GM18870 (cell line): Measurements from ENCODE around the gene KCNH2.

Source experiments
- ATAC-seq: cut with Tn5 transposase; IDR thresholded peaks from one replicate; pipeline ENCODE4 v1.9.1; 2021; ENCODE audit warnings: moderate library complexity; ENCODE audit not compliant: unreplicated experiment

KCNH2 gene

GRCh38 chr7:150976529-150977381 is 1.4 kb downstream of the KCNH2 start:
- no peak for ATAC-seq

DNA sequence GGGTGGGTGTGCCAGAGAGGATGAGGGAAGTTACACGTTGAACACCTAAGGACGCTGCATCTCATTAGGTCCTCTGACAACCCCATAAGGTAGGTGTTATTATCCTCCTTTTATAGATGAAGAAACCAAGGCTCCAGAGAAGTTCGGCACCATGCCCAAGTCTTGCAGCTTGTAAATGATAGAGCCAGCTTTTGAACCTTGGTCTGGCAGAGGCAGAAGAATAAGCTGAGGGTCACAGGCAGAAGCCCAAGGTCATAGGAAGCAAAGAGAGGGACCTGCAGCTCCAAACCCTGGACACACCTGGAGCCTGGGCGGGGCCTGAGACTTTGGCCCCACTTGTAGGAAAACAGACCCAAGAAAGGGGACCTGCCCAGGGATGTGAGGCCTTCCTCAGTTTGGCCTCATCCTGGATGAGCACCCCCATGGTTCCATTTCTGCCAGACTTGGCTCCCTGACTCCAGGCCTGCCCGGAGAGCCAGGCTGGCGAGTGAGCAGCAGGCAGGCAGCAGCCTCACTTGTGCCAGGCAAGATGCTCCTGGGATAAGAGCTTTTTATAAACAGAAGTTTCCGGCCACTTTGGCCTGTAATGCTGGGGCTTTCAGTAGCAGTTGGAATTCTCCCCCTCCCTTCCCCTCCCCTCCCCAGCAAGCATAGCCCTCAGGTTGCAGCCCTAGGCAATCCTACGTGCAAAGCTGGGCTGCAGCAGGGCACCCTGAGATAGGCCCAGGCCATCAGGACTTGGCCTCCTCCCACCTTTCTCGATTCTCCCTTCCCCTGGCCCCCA is 2.4 kb downstream of the KCNH2 start:
- ATAC-seq: no peak

- no peak for ATAC-seq
Observed at GRCh38 chr7:150974468-150975391, 3.4 kb downstream of the KCNH2 start.

DNA sequence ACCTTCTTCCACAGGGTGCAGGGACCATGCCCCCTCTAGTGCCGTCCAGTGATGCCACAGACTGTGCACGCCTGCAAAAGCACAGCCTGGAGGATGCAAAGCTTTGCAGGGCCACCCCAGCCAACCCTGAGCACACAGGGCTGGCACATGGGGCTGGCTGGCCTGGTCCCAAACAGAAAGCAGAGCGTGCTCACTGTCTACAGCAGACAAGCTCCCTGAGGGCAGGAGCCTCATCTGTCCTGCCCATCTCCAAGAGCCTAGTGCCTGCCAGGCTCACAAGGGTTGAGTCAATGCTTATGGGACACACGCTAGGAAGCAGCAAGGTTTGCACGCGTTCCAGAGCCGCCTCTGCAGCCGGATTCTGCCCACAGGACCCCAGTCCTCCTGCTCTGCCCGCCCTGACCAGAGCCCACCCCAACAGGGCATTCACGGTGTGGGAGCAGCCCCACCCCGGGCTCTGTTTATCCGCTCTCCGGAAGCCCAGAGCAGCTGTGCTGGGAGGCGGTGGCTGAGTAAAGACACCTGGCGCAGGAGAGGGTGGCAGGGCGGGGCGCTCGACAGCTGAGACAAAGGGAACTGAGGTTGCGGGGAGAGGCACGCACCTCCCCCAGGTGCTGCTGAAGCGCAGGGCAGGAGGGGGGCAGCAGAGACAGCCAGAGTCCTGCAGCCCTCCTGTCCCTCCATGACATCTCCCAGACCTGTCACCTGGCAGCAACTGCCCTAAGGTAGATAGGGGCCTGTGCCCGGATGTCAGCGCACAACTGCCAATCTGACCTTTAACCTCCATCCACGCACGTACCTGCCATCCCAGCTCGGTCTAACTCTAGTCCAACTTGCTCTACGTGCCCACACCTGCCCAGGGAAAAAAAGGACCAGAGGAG is 4.3 kb downstream of the KCNH2 start:
- ATAC-seq: no peak

- no peak for ATAC-seq
Observed at GRCh38 chr7:150972741-150973140, 5.4 kb downstream of the KCNH2 start.

GRCh38 chr7:150972023-150972468 is 6.1 kb downstream of the KCNH2 start:
- ATAC-seq: no peak

DNA sequence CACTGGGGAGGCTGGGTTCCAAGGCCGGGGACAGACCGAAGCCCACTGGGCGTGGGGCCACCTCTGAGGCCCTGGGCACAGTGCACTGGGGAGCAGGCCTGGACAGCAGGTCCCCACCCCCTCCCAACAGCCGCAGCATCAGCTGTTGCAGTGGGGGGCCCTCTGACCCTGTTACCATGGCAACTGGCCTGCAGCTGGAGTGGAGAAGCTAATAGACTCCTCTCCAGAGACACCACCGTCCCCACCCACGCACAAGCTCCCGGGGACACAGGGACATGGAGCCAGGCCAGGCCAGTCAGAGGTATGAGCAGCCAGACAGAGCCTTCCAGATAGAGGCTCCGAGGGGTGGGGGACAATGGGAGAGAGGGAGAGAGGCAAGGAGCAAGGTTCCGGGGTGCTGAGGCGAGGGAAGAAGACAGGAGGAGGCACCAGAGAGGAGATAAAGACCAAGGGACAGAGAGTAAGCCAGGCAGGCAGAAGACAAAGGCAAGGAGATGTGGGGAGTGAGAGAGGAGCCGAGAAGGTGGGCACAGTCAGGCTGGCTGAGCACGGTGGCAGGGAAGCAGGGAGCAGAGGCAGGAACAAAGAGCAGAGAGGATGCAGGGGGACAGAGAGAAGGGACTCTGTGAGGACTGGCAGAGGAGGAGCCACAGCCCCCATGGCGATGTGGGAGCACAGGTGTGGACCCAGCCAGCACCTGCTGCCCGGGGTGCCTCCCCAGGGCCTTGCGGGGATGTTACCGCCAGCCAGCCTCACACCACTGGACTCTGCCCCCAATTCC is 6.7 kb downstream of the KCNH2 start:
- no peak for ATAC-seq

DNA sequence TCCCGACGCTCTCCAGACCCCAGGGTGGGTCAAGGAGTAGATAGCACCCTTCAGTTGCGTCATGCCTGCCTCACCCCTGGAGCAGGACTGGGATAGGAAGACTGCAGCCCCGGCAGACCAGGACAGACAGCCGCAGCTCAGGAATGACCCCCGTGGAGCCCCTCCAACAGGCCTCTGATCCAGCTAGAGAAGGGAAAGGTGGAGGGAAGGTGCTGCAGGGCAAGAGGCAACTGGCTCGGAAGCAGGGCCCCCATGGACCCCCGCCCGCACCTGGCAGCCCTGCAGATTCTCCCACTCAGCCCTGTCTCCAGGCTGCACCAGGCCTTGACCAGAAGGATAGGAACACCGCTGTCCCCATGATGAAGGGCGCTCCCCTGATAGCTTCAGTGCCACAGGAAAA is 7.7 kb downstream of the KCNH2 start:
- no peak for ATAC-seq

DNA sequence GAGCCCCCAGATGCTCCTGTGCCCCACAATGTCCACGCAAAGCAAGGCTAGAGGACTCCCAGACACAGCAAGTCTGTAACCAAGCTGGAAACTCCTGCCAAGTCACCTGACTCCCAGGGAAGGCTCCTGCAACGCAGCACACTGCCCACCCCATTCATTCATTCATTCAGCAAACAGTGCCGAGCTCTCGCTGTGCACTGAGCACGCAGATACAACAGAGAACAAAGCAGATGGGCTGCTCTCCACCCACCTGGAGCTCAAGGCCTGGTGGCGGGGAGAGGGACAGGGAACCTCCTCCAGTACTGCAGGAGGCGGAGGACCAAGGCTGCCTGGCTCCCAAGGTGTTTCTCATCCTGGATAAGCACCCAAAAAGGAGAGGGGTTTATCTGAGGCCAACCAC is 8.6 kb downstream of the KCNH2 start:
- no peak for ATAC-seq

GRCh38 chr7:150968734-150969372 is 9.3 kb downstream of the KCNH2 start:
- ATAC-seq: no peak

DNA sequence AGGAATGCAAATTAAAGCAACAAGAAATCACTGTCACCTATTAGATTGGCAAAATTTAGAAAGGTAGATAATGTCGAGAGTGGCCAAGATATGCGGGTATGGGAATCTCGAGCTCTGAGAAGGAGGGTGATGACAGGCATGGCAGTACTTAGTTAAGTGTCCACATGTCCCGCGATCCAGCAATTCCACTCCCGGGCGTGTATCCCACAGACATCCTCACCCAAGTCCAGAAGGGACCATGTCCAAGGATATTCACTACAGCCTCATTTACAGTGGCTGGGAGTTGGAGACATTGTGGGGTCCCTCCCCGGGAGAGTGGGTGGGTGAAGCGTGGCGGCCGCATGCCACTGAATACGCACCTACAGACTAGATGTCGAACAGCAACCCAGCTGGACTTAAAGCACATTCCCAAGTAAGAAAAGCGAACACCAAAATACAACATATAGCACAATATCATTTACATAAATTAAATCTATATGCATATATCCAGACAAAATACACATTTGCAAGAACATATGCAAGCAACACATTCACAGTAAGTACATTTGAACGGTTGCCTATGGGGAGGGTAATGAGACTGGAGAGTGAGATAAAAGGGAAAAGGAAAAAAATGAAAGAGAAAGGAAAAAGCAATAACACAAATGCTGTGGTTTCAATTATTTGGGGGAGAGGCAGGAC is 9.9 kb downstream of the KCNH2 start:
- no peak for ATAC-seq

DNA sequence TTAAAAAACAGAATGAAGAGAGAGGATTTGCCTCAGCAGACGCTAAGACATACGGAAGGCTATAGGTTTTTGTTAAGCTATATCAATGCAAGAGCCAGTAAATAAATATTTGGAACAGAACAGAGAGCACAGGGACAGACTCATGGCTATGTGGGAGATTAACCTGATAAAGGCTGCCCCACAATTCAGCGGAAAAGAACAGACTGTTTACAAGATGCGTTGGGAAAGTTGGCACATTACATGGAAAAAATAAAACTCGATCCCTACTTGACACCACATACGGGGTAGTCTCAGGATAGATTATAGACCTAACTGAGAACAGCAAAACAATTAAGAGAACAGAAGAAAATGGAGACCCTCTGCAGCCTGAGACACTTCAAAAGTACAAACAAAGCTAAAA is 10.8 kb downstream of the KCNH2 start:
- ATAC-seq: no peak

DNA sequence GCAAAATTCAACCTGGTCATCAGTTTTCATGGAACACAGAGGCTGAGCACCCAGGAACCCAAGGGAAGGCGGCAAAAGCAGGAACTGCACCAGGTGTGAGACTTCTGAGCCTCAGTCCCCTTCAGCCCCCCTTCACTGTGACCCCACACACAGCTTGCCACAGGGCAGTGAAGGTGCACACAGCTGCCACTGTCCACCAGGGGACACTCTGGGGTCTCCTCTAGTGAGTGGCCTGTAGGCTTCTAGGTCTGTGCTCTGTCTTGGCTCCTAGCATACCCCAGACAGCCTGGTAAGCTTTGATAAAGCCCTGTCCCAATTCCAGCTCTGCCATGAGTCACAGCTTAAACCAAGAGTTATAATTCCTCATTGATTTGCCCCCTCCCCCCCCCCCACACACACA is 12.1 kb downstream of the KCNH2 start:
- no peak for ATAC-seq

GRCh38 chr7:150965273-150965830 is 12.8 kb downstream of the KCNH2 start:
- no peak for ATAC-seq

DNA sequence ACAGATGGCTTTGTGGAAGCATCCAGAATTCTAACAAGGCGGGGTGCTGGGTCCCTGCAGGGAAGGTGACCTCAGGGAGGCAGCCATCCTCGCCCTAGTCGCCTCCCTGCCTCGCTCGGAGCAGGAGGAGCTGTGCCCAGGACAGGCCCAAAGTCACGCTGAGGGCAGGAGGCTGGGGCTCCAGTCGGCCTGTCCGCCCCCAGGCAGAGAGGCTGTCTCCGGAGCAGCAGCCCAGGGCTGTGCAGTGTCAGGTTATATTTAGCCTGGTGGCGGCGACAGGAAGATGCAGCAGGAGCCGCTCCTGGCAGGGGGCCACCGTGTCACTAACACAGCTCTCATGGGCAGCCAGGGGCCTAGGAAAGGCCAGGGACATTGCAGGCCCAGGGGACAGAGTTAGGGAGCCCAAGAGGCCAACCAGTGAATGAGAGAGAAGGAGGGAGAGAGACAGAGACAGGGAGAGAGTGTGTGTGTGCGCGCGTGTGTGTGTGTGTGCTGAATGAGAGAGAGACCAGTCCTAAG is 13.5 kb downstream of the KCNH2 start:
- ATAC-seq: no peak

GRCh38 chr7:150963707-150964559 is 14.2 kb downstream of the KCNH2 start:
- no peak for ATAC-seq
